GM19463 (cell line): Measurements from ENCODE around the gene IL1RN.

ENCODE experiments used
- ATAC-seq: cut with Tn5 transposase; IDR thresholded peaks from one replicate; pipeline ENCODE4 v1.9.1; 2021; ENCODE audit warnings: mild to moderate bottlenecking, moderate library complexity; ENCODE audit not compliant: unreplicated experiment

Gene IL1RN

DNA sequence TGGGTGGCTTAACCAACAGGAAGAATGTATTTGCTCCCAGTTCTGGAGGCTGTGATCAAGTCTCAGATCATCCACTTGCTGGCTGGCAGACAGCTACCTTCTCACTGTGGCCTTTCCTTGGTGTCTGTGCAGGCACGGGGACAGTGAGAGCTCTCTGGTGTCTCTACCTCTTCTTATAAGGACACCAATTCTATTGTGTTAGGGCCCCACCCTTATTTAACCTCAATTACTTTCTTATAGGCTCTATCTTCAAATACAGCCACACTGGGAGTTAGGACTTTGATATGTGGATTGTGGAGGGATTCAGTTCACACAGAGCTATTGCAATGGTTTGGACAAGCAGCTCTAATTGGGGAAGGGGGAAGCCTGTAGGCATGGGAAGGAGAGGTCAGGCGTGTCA lies 25.3 kb upstream of the IL1RN start:
- ATAC-seq, result no peak

DNA sequence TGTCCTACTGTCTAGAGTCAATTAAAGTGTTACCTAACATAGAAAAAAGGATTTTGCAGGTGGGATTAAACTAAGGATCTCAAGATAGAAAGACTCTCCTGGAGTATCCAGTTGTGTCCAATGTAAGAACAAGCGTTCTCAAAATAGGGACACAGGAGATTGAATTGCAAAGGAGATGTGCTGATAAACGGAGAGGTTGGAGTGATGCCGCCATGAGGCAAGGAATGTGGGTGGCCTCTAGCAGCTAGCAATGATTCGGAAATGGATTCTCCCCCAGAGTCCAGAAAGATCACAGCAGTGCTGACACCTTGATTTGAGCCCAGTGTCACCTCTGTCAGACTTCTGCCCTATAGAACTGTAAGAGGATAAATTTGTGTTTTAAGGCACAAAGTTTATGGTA lies 24.1 kb upstream of the IL1RN start:
- ATAC-seq, result no peak

DNA sequence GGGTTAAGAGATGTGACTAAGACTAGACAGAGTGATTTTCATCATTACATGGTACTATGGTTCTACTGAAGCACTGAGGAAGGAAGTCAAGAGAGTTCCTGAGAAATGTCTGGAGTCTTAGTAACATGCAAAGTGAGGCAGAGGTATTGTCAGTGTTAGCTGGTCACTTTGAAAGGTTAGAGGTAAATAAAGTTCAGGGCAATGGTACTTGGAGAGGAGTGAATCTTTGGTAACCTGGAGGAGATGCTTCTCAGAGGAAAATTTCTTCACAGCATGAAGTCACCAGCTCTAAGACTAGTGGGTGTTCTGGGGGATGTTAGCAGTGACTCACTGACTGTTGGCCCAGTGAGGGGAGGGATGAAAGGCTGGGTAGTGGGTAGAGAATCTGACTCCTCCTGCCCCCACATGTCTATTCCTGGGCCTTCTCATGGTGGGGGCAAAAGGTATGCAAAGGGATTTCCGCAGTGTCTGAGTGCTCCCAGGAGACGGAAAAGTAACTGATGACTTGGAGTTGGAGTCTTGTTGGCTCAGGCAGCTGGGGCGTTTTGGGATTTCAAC lies 23.3 kb upstream of the IL1RN start:
- ATAC-seq, result no peak

DNA sequence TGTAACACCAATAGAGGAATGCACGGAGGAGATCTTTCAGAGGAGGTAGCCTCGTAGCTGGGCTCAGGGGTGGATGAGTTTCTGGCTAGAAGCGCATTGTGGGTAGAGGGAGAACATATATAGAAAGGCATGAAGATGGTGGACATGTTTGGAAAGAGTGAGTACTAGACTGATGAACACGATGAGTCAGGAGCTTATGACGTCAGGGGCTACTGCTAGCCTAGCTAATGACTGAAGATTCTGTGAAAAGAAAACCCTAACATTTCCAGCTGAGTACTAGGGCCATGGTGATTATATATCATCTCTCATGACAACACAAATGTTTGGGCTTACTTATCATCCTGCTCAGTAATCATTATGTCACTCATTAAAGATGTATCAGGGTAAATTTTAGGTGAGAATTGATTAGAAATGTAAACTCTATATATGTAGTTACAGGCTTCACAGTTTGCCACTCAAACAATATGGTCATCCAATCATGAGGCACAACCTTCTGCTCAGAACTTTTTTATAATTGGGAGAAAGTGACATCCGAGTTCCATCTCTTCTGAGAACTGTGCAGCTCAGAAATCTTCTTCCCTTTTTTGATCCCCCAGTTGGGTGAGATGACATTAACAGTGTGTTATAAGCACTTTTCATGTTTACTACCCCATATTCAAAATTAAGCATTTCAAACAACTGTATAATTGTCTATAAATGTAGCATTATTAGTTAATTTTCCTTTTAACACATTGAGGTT lies 22.2 kb upstream of the IL1RN start:
- ATAC-seq, result no peak

DNA sequence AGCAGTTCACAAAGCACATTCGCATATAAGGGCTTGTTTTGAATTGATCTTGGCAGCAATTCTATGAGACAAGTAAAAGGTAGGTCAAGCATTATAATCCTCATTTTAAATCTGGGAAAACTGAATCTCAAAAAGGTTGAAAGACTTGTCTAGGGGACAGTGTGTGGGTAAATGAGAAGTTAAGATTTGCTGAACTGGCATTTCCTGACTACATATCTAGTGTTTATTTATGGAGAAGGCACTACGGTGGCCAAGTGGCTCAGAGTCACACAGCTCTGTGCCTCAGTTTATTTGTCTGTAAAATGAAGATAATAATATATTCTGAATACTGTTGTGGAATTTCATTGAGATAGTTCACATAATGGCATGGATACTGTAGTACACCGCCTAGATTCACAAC lies 16.3 kb upstream of the IL1RN start:
- no peak for ATAC-seq

DNA sequence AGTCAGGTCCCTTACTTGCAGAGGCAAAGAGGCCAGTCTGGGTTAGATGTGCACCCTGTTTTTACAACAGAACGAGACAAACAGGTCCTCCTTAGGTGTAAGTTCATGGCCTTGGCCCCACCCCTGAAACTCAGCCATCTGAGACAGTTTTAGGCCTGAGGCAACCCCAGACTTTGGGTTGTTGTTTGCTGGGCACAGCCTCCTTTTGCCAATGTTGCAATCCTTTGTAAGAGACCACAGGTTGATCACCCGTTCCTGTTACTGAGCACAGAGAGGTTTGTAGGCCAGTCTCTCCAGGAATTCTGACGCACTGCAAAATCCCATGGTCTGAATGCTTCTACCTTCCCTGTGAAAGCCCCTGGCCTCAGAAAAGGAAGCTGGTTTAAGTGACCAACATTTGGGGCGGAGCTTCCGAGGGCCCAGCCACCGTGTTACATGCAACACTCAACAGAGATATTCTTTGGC lies 15.5 kb upstream of the IL1RN start:
- ATAC-seq, result no peak

DNA sequence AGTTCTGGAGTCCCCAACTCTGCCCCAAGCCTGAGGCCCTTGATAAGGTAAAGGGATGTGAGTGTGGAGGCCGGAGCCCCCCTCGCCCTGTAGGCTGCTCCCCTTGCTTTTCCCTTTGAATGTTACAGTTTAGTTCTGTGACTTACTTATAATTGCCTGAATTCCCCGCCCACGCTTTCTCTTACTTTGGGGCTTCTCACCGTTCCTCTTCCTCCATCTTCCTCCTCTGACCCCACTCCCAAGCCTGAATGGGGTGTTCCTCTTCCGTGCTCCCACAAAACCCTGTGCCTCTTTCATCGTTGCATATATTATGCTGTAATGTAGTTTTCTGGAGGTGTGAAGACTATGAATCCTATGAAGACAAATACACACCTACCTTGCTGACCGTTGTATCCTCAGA lies 15.0 kb upstream of the IL1RN start:
- no peak for ATAC-seq

DNA sequence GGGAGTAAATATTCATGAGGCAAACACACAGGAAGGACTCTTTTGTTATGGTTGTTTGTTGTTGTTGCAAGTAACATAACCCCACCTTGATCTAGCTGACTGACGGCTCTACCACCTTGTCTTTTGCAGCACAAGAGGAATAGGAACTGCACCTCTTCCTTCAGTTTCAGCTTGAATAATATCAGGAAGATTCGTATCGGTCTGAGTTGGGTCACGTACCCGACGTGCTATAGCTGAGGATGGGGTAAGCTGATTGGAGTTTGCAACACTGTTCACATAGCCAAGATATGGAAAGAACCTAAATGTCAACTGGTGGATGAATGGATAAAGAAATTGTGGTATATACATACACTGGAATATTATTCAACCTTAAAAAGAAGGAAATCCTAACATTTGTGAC lies 14.5 kb upstream of the IL1RN start:
- no peak for ATAC-seq

DNA sequence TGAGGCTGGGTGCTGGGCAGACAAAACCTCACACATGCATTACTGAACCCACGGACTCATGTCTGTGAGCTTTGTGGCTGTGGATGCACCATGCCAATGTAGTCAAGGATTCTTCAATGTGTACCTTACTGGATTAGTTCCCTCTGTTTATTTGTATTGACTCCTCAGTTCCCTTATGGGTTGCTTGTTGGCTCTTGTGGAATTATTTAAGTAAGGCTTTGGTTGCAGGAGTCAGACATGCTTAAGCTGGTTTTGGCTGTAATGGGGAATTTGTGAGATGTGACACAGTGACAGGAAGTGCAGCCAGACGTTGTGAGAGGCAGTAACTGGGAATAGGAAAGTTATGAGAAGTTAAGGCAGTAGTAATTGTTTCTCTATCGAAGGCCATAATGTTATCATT lies 13.6 kb upstream of the IL1RN start:
- ATAC-seq, result no peak

DNA sequence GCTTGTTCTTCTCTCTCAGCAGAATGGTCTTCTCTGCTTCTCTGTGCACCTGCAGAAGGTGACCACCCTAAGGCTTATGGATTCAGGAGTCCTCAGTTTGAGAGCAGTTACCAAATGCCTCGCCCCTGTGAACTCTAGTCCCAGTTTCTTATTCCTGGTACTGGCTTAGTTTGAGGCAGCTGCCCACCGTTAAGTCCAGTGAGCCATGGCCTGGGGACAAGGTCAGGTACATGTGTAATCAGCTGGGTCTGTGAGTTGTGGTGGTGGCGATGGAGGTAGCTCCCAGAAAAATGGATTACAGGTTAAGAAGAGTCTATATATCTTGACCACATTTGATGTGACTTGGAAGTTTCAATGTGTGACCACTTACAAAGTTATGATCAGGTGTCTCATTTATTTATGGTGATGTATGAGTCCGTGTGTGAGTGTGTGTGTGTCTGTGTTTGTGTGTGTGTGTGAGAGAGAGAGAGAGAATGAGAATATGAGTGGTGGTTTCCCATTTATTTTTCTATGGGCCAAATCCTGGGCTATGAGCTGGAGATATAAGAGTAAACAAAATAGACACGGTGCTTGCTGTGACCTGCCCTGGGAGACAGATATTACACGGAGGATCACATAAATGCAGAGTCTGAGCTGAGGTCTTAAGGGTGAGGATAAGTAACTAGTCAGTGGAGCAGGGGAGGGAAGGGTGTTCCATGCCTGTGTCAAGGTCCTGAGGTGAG lies 13.0 kb upstream of the IL1RN start:
- no peak for ATAC-seq

DNA sequence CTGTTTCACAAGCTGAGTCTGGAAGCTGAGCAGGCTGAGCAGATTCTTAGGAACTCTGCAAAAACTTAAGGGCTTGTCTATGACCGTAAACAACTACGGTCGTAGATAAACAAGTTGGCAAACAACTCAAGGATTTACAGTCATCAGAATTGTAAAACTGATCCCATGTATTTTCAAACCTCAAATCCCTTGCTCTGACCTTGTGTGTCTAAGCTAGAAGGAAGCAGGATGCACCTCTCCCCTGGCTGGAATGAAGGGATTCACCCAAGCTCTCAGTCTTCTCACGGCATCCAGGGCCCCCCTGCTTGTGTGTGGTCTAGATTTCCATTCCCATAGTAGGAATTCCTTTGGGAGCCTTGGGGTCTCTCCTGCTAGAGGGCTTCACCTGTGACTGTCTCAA lies 12.4 kb upstream of the IL1RN start:
- no peak for ATAC-seq

DNA sequence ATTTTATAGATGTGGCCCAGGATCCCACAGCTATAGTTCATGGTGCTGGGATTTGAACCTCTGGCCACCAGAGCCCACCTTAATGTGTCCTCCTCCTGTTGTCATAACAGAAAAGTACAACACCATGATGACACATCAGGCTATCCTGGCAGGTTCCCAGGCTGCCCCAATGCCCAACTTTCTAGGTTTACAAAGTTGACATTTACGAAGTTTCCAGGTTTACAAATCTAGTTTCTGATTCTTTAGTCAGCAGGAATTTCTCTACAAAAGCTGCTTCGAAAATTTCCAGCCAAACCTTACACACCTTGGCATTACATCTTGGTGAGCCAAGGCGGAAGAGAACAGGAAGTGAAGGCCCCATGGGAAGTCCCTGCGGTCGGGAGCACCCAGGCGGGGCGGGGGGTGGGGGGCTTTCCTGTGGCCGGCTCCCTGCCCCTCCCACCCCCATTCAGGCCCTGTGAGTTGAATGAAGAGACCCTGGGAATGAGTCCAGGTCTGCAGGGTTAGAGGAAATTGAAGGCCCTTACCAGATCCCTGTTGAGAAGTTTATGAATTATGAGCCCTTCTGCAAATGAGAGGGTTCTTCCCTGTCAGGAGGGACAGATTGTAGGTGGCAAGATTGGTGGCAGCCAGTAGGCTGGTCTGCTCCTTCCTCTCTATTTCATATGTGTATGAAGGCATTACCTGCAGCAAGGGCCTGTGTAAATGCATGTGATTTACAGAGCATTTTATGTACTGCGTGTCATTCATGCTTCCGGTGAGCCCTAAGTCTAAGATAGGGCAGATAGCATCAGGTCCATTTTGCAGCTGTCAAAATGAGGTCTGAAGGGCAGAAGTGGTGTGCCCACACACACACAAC lies 11.1 kb upstream of the IL1RN start:
- peak; percentile 61 for ATAC-seq

DNA sequence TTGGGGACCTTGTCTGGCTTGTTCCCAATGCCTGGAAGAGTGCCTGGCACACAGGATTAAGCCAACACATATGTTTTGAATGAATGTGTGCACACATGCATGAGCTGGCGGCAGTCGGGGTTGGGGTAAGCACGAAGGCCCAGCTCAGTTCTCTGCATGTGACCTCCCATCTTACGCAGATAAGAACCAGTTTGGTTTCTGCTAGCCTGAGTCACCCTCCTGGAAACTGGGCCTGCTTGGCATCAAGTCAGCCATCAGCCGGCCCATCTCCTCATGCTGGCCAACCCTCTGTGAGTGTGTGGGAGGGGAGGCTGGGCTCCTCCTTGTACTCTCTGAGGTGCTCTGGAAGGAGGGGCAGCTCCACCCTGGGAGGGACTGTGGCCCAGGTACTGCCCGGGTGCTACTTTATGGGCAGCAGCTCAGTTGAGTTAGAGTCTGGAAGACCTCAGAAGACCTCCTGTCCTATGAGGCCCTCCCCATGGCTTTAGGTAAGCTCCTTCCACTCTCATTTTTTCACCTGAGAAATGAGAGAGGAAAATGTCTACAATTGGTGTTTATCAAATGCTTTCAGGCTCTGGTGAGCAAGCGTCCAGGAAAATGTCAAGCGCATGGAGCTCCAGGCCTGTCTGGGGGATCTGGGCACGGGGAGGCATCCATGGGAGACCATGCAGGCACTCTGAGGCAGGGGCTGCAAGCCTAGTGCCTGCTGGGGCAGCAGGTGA lies 9.7 kb upstream of the IL1RN start:
- ATAC-seq, result no peak

DNA sequence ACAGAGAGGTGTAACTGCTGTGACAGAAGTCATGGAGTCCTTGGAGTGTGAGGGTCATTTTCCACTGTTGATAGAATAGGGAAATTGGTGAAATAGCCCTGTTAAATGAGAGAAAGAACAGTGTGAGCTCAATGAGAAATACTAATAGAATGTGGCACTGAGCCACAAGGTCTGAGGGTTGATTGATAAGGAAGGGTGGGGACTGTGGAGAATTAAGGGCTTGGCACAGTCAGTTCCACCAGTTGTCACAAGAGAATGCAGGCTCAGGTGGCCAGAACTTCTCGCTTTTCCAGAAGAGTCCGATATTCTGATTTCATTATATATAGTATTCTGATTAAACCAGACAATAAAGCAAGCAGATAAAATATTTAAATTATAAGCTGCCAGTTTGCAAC lies 9.1 kb upstream of the IL1RN start:
- ATAC-seq, result no peak

DNA sequence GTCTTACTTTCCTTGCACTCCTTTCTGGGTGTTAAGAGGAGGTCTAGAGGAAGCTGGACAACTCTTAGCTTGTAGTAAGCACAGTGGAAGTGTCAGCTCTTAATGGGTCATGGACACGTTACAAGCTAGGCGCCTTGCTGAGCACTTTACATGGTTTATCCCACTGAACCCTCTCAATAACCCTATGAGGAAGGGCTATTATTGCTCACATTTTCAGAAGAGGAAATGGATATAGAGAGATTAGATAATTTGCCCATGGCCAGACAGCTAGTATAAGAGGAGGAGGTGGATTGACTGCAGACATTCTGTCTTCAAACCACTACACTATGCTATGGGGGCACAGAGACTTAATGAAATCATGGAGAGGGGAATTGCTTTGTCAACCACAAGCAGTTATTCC lies 8.3 kb upstream of the IL1RN start:
- ATAC-seq, result no peak

DNA sequence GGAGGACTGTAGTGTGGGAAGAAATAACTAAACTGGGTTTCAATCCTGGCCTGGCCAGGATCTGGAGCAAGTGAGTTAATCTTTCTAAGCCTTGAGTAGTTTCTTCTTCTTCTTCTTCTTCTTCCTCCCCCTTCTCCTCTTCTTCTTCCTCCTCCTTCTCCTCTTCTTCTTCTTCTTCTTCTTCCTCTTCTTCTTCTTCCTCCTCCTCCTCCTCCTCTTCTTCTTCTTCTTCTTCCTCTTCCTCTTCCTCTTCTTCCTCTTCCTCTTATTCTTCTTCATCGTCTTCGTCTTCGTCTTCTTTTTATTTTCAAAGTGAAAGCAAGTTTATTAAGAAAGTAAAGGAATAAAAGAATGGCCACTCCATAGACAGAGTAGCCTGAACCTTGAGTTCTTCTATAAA lies 6.5 kb upstream of the IL1RN start:
- ATAC-seq, result no peak

DNA sequence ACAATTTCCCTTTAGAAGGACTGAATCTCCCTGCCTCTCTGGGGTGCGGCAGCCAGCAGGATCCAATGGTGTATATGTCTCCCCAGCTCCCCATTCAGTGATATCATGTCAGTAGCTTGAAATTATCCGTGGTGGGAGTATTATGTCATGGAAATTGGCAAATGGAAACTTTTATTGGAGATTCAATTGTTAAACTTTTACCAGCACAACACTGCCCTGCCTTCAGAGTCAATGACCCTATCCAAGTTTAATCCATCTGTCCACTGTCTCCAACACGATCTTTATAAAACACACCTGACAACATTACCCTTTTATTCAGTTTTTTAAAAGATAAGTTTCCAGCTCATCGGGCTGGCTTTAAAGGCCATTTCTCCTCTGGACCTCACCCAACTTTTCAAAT lies 5.0 kb upstream of the IL1RN start:
- ATAC-seq, result no peak

DNA sequence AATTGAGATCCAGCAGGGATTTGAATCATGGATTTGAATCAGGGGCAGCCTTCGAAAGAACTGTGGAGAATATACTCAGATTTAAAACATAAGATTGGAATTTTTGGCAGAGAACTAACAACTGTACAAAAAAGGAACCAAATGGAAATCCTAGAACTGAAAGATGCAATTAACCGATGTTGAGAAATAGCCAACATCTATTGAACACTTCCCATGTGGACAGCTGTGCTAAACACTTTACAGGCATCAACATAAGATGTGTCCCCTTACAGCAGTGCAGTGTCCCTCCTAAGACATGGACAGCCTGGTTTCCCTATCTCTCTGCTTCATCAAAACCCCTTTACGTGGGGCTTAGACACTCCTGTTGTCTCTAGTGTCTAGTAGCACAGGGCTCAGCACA lies 3.7 kb upstream of the IL1RN start:
- ATAC-seq, result no peak

DNA sequence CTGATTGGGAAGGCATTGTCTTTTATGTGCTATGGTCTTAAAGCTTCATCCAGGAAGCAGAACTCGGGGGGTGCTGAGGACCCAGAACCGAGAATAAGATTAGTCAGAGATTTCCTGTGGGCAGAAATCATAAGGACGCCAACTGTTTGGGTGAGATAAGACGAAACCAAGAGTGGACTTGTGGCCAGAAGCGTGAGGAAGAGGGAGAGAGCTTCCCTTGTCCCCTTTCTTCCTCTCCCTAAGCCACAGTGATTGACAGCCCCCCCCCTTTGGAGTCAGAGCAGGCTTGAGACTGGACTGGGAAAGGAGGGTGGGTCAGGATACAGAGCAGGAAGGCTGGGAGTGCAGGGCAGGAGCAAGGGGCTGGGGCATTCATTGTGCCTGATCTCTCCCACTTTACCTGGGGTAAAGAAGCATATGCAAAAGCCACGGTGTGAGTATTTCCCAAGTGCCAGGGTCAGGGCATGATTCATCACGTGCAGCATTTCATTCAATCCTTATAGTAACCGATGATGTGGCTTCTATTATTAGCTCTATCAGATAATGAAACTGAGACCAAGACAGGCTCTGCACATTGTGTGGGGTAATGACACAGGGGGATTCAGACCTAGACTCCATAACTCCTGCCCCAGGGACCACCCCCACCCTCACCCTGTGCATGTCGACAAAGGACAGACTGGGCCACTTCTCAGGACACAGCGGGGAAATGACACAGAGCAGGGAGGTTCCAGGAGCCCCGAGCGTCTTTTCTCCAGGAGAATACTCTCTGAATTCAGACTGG lies 3.0 kb upstream of the IL1RN start:
- ATAC-seq, result peak; percentile 55
